ENCODE results near the gene SEPTIN2. TPM values are rescaled to one million over a fixed set of nuclear protein-coding genes. Genes with fewer than 3 reads are reported as not detected.
A peak's percentile ranks its signal among the peaks of the same experiment; 100 is the strongest.

SEPTIN2 gene
- total RNA-seq (ENCODE audit: unreplicated experiment), result 487 TPM
- long read RNA-seq, transcript SEPT2-203 (13 exons, 3,315 nt), result major isoform, 132 of 189 reads
- long read RNA-seq, partial matches to known transcripts, result 18 of 189 reads
- long read RNA-seq, other reads (novel, unspliced or antisense), result 34 of 189 reads

GRCh38 chr2:241315879-241316631 is at the start of gene SEPTIN2:
Gene SEPTIN2, plus strand, starts transcription at chr2:241315925. Its CDS starts 8,308 bp downstream, at chr2:241324233.
- peak; percentile 71 for DNase-seq (ENCODE audit: low spot score)
- Mint-ChIP-seq H3K36me3 (ENCODE audit: low read depth, unreplicated experiment) (peaks cover 6% of the 10 kb centered on the region), H3K9me3 (ENCODE audit: unreplicated experiment) (no peaks in the 10 kb centered on the region), H3K4me1 (ENCODE audit: unreplicated experiment) (peaks cover 56% of the 10 kb centered on the region), H3K27ac (ENCODE audit: unreplicated experiment) (peak within 1 kb of the TSS; percentile 98), H3K27me3 (ENCODE audit: unreplicated experiment) (peaks cover 8% of the 10 kb centered on the region), H3K4me3 (ENCODE audit: unreplicated experiment) (peak within 1 kb of the TSS; percentile 100)
- TF ChIP-seq CTCF (IDR thresholded peaks at IDR 0.05; ENCODE audit: unreplicated experiment), result no peak

GRCh38 chr2:241267249-241268067 is 48.3 kb upstream of the SEPTIN2 start:
- no peak for TF ChIP-seq CTCF (IDR thresholded peaks at IDR 0.05; ENCODE audit: unreplicated experiment)
- Mint-ChIP-seq H3K4me1 (ENCODE audit: unreplicated experiment) (peaks cover 12% of the 10 kb centered on the region), H3K4me3 (ENCODE audit: unreplicated experiment) (peak overlapping the region; percentile 62), H3K9me3 (ENCODE audit: unreplicated experiment) (no peaks in the 10 kb centered on the region), H3K27me3 (ENCODE audit: unreplicated experiment) (peaks cover 5% of the 10 kb centered on the region), H3K36me3 (ENCODE audit: low read depth, unreplicated experiment) (peaks cover 37% of the 10 kb centered on the region), H3K27ac (ENCODE audit: unreplicated experiment) (no peak overlapping the region)
- DNase-seq (ENCODE audit: low spot score), result no peak

GRCh38 chr2:241268306-241268705 is 47.4 kb upstream of the SEPTIN2 start:
- no peak for DNase-seq (ENCODE audit: low spot score)
- H3K27ac Mint-ChIP-seq (ENCODE audit: unreplicated experiment), result no peak overlapping the region
- no peaks in the 10 kb centered on the region for H3K9me3 Mint-ChIP-seq (ENCODE audit: unreplicated experiment)

GRCh38 chr2:241268716-241269445 is 46.8 kb upstream of the SEPTIN2 start:
- DNase-seq (ENCODE audit: low spot score), result no peak
- no peak overlapping the region for H3K27ac Mint-ChIP-seq (ENCODE audit: unreplicated experiment)

More at GRCh38 chr2:241268306-241268705, 47.4 kb upstream of the SEPTIN2 start:
- peaks cover 14% of the 10 kb centered on the region for H3K4me1 Mint-ChIP-seq (ENCODE audit: unreplicated experiment)
- TF ChIP-seq CTCF (IDR thresholded peaks at IDR 0.05; ENCODE audit: unreplicated experiment), result no peak
- H3K27me3 Mint-ChIP-seq (ENCODE audit: unreplicated experiment), result peaks cover 5% of the 10 kb centered on the region
- H3K36me3 Mint-ChIP-seq (ENCODE audit: low read depth, unreplicated experiment), result peaks cover 29% of the 10 kb centered on the region
- H3K4me3 Mint-ChIP-seq (ENCODE audit: unreplicated experiment), result peak overlapping the region; percentile 24

More at GRCh38 chr2:241268716-241269445, 46.8 kb upstream of the SEPTIN2 start:
- H3K36me3 Mint-ChIP-seq (ENCODE audit: low read depth, unreplicated experiment), result peaks cover 23% of the 10 kb centered on the region
- H3K4me3 Mint-ChIP-seq (ENCODE audit: unreplicated experiment), result peak overlapping the region; percentile 38
- no peaks in the 10 kb centered on the region for H3K9me3 Mint-ChIP-seq (ENCODE audit: unreplicated experiment)
- H3K4me1 Mint-ChIP-seq (ENCODE audit: unreplicated experiment), result peaks cover 17% of the 10 kb centered on the region
- H3K27me3 Mint-ChIP-seq (ENCODE audit: unreplicated experiment), result peaks cover 5% of the 10 kb centered on the region
- TF ChIP-seq CTCF (IDR thresholded peaks at IDR 0.05; ENCODE audit: unreplicated experiment), result no peak
